HG03039 (cell line): Measurements from ENCODE around the gene KCNJ10.
A peak's percentile ranks its signal among the peaks of the same experiment; 100 is the strongest.

ENCODE experiments used
- ATAC-seq: cut with Tn5 transposase; IDR thresholded peaks from one replicate; pipeline ENCODE4 v1.9.1; 2021; ENCODE audit warnings: mild to moderate bottlenecking, moderate library complexity; ENCODE audit not compliant: unreplicated experiment

Gene KCNJ10

GRCh38 chr1:159970932-159971342, 99.0 kb downstream of the KCNJ10 start:
- no peak for ATAC-seq

GRCh38 chr1:159968901-159969300, 101.1 kb downstream of the KCNJ10 start:
- ATAC-seq, result no peak

- ATAC-seq, result no peak
Measured at GRCh38 chr1:159965263-159965662, 104.7 kb downstream of the KCNJ10 start.

- no peak for ATAC-seq
Measured at GRCh38 chr1:159964144-159964543, 105.8 kb downstream of the KCNJ10 start.

GRCh38 chr1:159962176-159962575, 107.8 kb downstream of the KCNJ10 start:
- no peak for ATAC-seq

- no peak for ATAC-seq
Measured at GRCh38 chr1:159961636-159962035, 108.3 kb downstream of the KCNJ10 start.

GRCh38 chr1:159960721-159961381, 109.1 kb downstream of the KCNJ10 start:
- no peak for ATAC-seq

GRCh38 chr1:159959451-159959850, 110.5 kb downstream of the KCNJ10 start:
- no peak for ATAC-seq

- peak; percentile 59 for ATAC-seq
Measured at GRCh38 chr1:159958719-159959380, 111.1 kb downstream of the KCNJ10 start.

- ATAC-seq, result no peak
Measured at GRCh38 chr1:159957824-159958268, 112.1 kb downstream of the KCNJ10 start.

GRCh38 chr1:159955456-159955855, 114.5 kb downstream of the KCNJ10 start:
- no peak for ATAC-seq

- ATAC-seq, result no peak
Measured at GRCh38 chr1:159953536-159954515, 116.1 kb downstream of the KCNJ10 start, which contains the start of gene SLAMF9. Gene SLAMF9 (minus strand): TSS chr1:159954237. CDS start chr1:159954137, 100 bp downstream.

- no peak for ATAC-seq
Measured at GRCh38 chr1:159952932-159953331, 117.0 kb downstream of the KCNJ10 start.

GRCh38 chr1:159951551-159951950, 118.4 kb downstream of the KCNJ10 start:
- no peak for ATAC-seq

- ATAC-seq, result no peak
Measured at GRCh38 chr1:159951016-159951415, 118.9 kb downstream of the KCNJ10 start.

- no peak for ATAC-seq
Measured at GRCh38 chr1:159949981-159950381, 120.0 kb downstream of the KCNJ10 start.

GRCh38 chr1:159949123-159949522, 120.8 kb downstream of the KCNJ10 start:
- no peak for ATAC-seq
